GM10248 (cell line): Measurements from ENCODE around the gene GNAL.
A peak's percentile ranks its signal among the peaks of the same experiment; 100 is the strongest.

Experiments
- CTCF ChIA-PET: fragments of 300-600 bp; sonication (Branson Sonifier 250); formaldehyde crosslinking; extraction: SDS; loops from one replicate; lab custom pipeline; 2021; ENCODE audit warnings: antibody characterized with exemption; lab: Yijun Ruan, JAX
- POLR2A ChIA-PET: fragments of 350-650 bp; sonication (Branson Sonifier 250); formaldehyde crosslinking; extraction: SDS; loops from one replicate; lab custom pipeline; 2020; ENCODE audit warnings: antibody characterized with exemption; lab: Yijun Ruan, JAX
- DNase-seq: peaks from one replicate; pipeline ENCODE4 v3.0.0; 2012; ENCODE audit errors: extremely low spot score
- CTCF ChIP-seq: IDR thresholded peaks from 2 replicates; pipeline ENCODE4 v1.5.1; 2012; ENCODE audit warnings: mild to moderate bottlenecking, low read depth; ENCODE audit errors: extremely low read depth, missing control alignments, control extremely low read depth

The GNAL gene

GRCh38 chr18:11726556-11726955 is 37.5 kb downstream of the GNAL start:
- ChIA-PET CTCF (interaction anchor here (3.9 kb wide), 1 partner anchor 71 kb away, joined by 14 read pairs; no protein-coding TSS in a partner anchor), POLR2A (no interaction called here)
- TF ChIP-seq CTCF, result no peak
- no peak for DNase-seq

GRCh38 chr18:11728249-11728648 is 39.2 kb downstream of the GNAL start:
- peak; percentile 22 for TF ChIP-seq CTCF
- ChIA-PET POLR2A (no interaction called here), CTCF (interaction anchor here (0.8 to 3.9 kb wide), 4 partner anchors 9 to 267 kb away, joined by 3 to 14 read pairs (median 6); no protein-coding TSS in a partner anchor)
- no peak for DNase-seq

- POLR2A ChIA-PET, result no interaction called here
- CTCF ChIA-PET, result interaction anchor here (0.9 to 3.9 kb wide), 2 partner anchors 9 to 74 kb away, joined by 3 to 14 read pairs; no protein-coding TSS in a partner anchor
- no peak for TF ChIP-seq CTCF
- no peak for DNase-seq
These were observed 40.5 kb downstream of the GNAL start for GRCh38 chr18:11729556-11729955.

GRCh38 chr18:11733031-11733430 is 44.0 kb downstream of the GNAL start:
- POLR2A ChIA-PET, result no interaction called here
- CTCF ChIA-PET, result interaction anchor here (0.6 to 3.6 kb wide), 30 partner anchors 8 to 503 kb away, joined by 3 to 38 read pairs (median 4); no protein-coding TSS in a partner anchor
- DNase-seq, result peak; percentile 82
- TF ChIP-seq CTCF, result peak; percentile 88

GRCh38 chr18:11736656-11737055 is 47.6 kb downstream of the GNAL start:
- TF ChIP-seq CTCF, result no peak
- no peak for DNase-seq
- CTCF ChIA-PET, result interaction anchor here (0.7 to 2.1 kb wide), 6 partner anchors 8 to 302 kb away, joined by 3 to 8 read pairs (median 4); no protein-coding TSS in a partner anchor
- POLR2A ChIA-PET, result no interaction called here

- ChIA-PET POLR2A (no interaction called here), CTCF (interaction anchor here (1.0 to 2.9 kb wide), 8 partner anchors 10 to 300 kb away, joined by 3 to 23 read pairs (median 3); no protein-coding TSS in a partner anchor)
- TF ChIP-seq CTCF, result no peak
- no peak for DNase-seq
These were observed 50.8 kb downstream of the GNAL start for GRCh38 chr18:11739893-11740292.
